ENCODE results near the gene CEP20.

GRCh38 chr16:15900901-15901500 lies 12.6 kb upstream of the CEP20 start:
- TF ChIP-seq CTCF (IDR thresholded peaks at IDR 0.05): no peak
- no peak for TF ChIP-seq POLR2A (IDR thresholded peaks at IDR 0.05)
